Osteocyte (in vitro differentiated cells): ENCODE data around the gene GGT5. TPM values are rescaled to one million over a fixed set of nuclear protein-coding genes. Genes with fewer than 3 reads are reported as not detected.
A peak's percentile ranks its signal among the peaks of the same experiment; 100 is the strongest.

Source experiments
- DNase-seq: peaks from one replicate; pipeline ENCODE4 v3.0.0; 2021; ENCODE audit warnings: mixed read lengths; ENCODE audit not compliant: unreplicated experiment; ENCODE audit errors: extremely low spot score
- H3K27ac Mint-ChIP-seq: one replicate; pipeline ENCODE4 v1.8.0; 2021; ENCODE audit warnings: mild to moderate bottlenecking, mixed read lengths; ENCODE audit not compliant: unreplicated experiment
- H3K27me3 Mint-ChIP-seq: one replicate; pipeline ENCODE4 v1.8.0; 2021; ENCODE audit warnings: mixed read lengths; ENCODE audit not compliant: unreplicated experiment
- H3K36me3 Mint-ChIP-seq: one replicate; pipeline ENCODE4 v1.8.0; 2021; ENCODE audit warnings: mixed read lengths; ENCODE audit not compliant: unreplicated experiment
- H3K4me1 Mint-ChIP-seq: one replicate; pipeline ENCODE4 v1.8.0; 2021; ENCODE audit warnings: mixed read lengths; ENCODE audit not compliant: unreplicated experiment
- H3K4me3 Mint-ChIP-seq: one replicate; pipeline ENCODE4 v1.8.0; 2021; ENCODE audit warnings: mild to moderate bottlenecking, moderate library complexity, mixed read lengths; ENCODE audit not compliant: unreplicated experiment
- H3K9me3 Mint-ChIP-seq: one replicate; pipeline ENCODE4 v1.8.0; 2021; ENCODE audit warnings: mixed read lengths; ENCODE audit not compliant: unreplicated experiment
- total RNA-seq: library from RNA; stranded (reverse); gene quantifications from 2 replicates; pipeline ENCODE4 v1.2.1, GENCODE V29; 2021
- TF ChIP-seq, protein P1 (sequence below): fragments of 200-600 bp; sonication (generic); IDR thresholded peaks from 2 replicates; pipeline ENCODE4 v1.5.0; 2021; ENCODE audit warnings: antibody characterized with exemption, mild to moderate bottlenecking, moderate library complexity

The GGT5 gene
- total RNA-seq, 1 donor from 2014 or later, result 136 TPM

DNA sequence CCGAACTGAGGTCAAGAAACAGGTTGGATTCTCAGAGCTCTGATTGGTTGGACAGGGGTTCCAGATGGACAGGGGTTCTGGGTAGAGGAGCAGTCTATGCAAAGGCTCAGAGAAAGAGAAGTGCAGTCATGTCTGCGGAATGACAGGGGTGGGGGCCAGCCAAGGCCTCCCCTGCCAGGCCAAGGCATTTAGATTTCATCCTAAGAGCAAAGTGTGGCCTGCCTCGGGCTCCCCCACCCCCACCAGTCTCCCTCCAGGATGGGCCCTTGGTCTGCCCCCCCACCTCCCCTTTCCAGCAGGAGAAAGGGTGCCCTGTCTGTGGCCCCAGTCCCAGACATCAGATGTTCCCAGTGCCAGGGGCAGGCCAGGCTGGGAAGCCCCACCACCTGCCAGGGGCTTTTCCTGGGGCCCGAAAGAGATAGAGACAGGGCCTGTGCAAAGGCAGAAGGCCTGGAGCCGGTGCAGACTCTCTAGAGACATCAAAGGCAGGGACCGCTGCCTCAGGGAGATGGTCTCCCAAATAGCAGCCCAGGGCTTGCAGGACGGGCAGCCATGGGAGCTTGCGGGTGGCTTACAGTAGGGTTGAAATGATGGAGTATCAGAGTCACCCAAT is 54.2 kb downstream of the GGT5 start:
- peaks cover 27% of the 10 kb centered on the region for H3K4me1 Mint-ChIP-seq
- no peaks in the 10 kb centered on the region for H3K36me3 Mint-ChIP-seq
- TF ChIP-seq, protein P1, sequence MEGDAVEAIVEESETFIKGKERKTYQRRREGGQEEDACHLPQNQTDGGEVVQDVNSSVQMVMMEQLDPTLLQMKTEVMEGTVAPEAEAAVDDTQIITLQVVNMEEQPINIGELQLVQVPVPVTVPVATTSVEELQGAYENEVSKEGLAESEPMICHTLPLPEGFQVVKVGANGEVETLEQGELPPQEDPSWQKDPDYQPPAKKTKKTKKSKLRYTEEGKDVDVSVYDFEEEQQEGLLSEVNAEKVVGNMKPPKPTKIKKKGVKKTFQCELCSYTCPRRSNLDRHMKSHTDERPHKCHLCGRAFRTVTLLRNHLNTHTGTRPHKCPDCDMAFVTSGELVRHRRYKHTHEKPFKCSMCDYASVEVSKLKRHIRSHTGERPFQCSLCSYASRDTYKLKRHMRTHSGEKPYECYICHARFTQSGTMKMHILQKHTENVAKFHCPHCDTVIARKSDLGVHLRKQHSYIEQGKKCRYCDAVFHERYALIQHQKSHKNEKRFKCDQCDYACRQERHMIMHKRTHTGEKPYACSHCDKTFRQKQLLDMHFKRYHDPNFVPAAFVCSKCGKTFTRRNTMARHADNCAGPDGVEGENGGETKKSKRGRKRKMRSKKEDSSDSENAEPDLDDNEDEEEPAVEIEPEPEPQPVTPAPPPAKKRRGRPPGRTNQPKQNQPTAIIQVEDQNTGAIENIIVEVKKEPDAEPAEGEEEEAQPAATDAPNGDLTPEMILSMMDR, result no peak
- peak overlapping the region; percentile 38 for H3K27ac Mint-ChIP-seq
- no peaks in the 10 kb centered on the region for H3K9me3 Mint-ChIP-seq
- H3K27me3 Mint-ChIP-seq, result no peaks in the 10 kb centered on the region
- no peak overlapping the region for H3K4me3 Mint-ChIP-seq
- DNase-seq, result no peak

DNA sequence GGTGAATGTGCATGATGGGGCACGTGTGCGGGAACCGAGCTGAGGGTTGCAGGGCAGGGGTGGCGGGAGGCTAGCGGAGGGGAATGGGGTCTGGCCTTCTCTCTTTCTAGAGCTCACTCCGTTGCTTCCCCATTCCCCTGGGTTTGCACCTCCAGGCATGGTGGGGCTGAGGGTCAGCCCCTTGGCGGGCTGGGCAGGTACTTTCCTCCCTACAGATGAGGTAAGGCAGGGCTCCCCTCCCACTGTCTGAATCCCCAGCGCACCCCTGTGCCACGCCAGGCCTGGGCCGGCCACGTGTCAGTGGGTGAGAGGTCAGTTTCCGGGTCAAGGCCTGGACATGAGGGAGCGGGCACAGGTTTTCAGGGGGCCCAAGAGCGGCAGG is 54.7 kb downstream of the GGT5 start:
- no peaks in the 10 kb centered on the region for H3K27me3 Mint-ChIP-seq

DNA sequence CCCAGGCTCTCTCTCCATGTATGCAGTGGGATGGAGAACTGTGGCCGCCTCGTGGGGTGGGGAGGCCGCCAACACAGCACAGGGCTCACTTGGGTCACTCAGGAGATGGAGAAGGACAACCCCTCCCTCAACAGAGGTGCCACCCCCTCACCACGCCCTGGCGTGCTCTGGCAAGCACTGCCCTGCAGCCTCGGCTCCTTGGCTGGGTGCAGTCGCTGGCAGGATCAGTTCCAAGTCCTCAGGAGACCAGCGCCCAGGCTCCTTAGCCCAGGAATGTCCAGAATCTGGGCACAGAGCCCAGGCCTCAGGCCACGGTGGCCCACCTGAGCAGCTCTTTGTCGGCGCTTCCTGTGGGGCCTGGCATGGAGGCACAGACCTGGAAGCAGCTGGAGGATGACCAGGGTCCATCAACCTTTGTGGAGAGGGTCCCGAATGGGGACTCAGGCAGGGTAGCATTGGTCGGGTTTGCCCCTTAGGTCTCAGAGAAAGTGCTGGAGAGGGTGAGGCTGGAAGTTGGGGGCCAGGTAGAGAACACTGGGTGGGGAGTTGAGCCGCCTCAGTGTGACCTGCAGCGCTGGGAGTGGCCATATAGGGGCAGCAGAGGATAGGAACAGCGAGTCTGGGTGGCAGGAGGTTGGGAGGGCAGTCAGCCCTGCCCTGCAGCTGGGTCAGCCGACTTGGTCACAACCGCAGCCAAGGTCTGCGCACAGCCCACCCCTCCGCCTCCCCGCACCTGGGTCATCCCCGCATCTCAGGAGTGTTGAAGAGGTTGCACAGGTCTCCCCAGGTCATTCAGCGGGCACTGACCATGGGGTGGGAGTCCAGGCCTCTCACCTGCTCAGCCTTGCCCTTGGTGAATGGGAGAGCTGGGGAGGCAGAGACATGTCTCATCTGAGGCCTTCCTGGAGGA is 55.4 kb downstream of the GGT5 start:
- H3K4me1 Mint-ChIP-seq, result peaks cover 27% of the 10 kb centered on the region
- TF ChIP-seq, protein P1, result peak; percentile 94
- peak; percentile 88 for DNase-seq
- H3K27ac Mint-ChIP-seq, result peak overlapping the region; percentile 52
- no peaks in the 10 kb centered on the region for H3K9me3 Mint-ChIP-seq
- H3K4me3 Mint-ChIP-seq, result no peak overlapping the region
- H3K36me3 Mint-ChIP-seq, result no peaks in the 10 kb centered on the region
- no peaks in the 10 kb centered on the region for H3K27me3 Mint-ChIP-seq

More for the DNA sequence above, 54.7 kb downstream of the GGT5 start:
- no peaks in the 10 kb centered on the region for H3K9me3 Mint-ChIP-seq
- no peak overlapping the region for H3K4me3 Mint-ChIP-seq
- H3K4me1 Mint-ChIP-seq, result peaks cover 27% of the 10 kb centered on the region
- TF ChIP-seq, protein P1, result no peak
- DNase-seq, result no peak
- H3K36me3 Mint-ChIP-seq, result no peaks in the 10 kb centered on the region
- peak overlapping the region; percentile 52 for H3K27ac Mint-ChIP-seq

DNA sequence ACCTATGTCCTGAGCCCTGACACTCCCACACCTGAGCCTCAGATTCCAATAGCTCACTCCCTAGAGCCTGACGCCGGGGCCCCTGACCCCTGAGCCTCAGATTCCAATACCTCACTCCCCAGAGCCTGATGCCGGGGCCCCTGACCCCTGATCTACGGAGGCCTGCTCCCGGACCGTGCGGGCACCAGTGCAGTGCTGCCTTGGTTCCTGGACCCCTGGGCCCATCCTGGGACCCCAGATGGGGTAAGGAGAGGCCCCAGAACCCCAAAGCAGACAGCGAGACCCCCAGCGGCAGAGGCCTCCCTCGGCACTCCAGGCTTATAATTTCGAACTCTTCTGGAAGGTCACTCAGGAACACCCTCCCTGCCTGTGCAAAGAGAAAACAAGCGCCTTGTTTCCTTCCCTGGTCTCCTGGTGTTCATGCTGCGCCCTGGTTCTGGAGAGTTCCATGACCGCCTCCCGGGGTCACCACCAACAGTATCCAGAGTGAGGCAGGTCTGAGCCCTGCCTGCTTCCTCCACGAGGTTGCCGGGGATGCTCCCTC is 56.1 kb downstream of the GGT5 start:
- no peaks in the 10 kb centered on the region for H3K9me3 Mint-ChIP-seq
- no peak overlapping the region for H3K27ac Mint-ChIP-seq
- H3K27me3 Mint-ChIP-seq, result no peaks in the 10 kb centered on the region
- TF ChIP-seq, protein P1, result no peak
- no peak for DNase-seq
- H3K36me3 Mint-ChIP-seq, result no peaks in the 10 kb centered on the region
- peaks cover 27% of the 10 kb centered on the region for H3K4me1 Mint-ChIP-seq
- H3K4me3 Mint-ChIP-seq, result no peak overlapping the region
